ENCODE measurements around the gene TOGARAM2.

DNA sequence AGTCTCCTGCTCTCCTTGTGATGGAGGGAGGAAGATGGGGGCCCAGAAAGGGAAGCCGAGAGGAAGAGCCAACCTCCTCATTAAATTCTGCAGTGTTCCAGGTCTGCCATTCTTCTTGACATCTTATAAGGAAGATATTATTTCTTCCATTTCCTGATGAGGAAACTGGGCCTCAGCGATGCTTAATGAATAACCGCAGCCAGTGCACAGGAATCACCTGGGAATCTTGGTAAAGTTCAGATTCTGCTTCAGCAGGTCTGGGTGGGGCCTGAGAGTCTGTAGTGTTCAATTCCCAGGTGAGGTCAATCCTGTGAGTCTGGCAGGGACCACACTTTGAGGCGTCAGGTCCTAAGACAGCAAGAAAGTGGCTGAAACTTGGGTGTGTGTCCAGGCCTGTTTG lies 75.9 kb downstream of the TOGARAM2 start:
- TF ChIP-seq, protein P1, sequence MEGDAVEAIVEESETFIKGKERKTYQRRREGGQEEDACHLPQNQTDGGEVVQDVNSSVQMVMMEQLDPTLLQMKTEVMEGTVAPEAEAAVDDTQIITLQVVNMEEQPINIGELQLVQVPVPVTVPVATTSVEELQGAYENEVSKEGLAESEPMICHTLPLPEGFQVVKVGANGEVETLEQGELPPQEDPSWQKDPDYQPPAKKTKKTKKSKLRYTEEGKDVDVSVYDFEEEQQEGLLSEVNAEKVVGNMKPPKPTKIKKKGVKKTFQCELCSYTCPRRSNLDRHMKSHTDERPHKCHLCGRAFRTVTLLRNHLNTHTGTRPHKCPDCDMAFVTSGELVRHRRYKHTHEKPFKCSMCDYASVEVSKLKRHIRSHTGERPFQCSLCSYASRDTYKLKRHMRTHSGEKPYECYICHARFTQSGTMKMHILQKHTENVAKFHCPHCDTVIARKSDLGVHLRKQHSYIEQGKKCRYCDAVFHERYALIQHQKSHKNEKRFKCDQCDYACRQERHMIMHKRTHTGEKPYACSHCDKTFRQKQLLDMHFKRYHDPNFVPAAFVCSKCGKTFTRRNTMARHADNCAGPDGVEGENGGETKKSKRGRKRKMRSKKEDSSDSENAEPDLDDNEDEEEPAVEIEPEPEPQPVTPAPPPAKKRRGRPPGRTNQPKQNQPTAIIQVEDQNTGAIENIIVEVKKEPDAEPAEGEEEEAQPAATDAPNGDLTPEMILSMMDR (conservative IDR thresholded peaks at IDR 0.05): no peak
- TF ChIP-seq ZFX (IDR thresholded peaks at IDR 0.05): no peak
